PC-3 (cell line): ENCODE measurements around the gene HOXA10. TPM values are rescaled to one million over a fixed set of nuclear protein-coding genes. Genes with fewer than 3 reads are reported as not detected.

Experiments
- ATAC-seq: fragments of 200-7000 bp; cut with Tn5 transposase; 2 replicates; pipeline ENCODE4 v1.9.1; 2020; ENCODE audit warnings: mild to moderate bottlenecking, moderate library complexity
- BruUV-seq: library from RNA; stranded (reverse); fragments of 400-500 nt; replicated peaks from 2 replicates; lab custom pipeline; 2021; lab: Mats Ljungman, UMichigan
- CTCF ChIA-PET: fragments of 300-600 bp; sonication (Branson Sonifier 250); formaldehyde crosslinking; loops from one replicate; lab custom pipeline; 2022; ENCODE audit warnings: antibody characterized with exemption; lab: Charles Lee
- POLR2A ChIA-PET: fragments of 300-600 bp; sonication (Branson Sonifier 250); formaldehyde crosslinking; loops from one replicate; lab custom pipeline; 2022; ENCODE audit warnings: antibody characterized with exemption; ENCODE audit not compliant: unreplicated experiment; lab: Charles Lee
- DNase-seq: peaks from one replicate; pipeline ENCODE4 v3.0.0-alpha.2; 2015
- H2AFZ ChIP-seq: fragments of 300-600 bp; sonication (generic); 2 replicates; pipeline ENCODE4 v1.6.0; 2016; ENCODE audit warnings: antibody characterized with exemption, low read length
- H3F3A ChIP-seq: fragments of 300-600 bp; sonication (generic); one replicate; pipeline ENCODE4 v1.6.0; 2017; ENCODE audit warnings: antibody characterized with exemption, low read length, control low read depth, mild to moderate bottlenecking; ENCODE audit not compliant: unreplicated experiment
- H3K27ac ChIP-seq: fragments of 300-600 bp; sonication (generic); 2 replicates; pipeline ENCODE4 v1.5.1; 2016; ENCODE audit warnings: mild to moderate bottlenecking, low read length
- H3K27me3 ChIP-seq: fragments of 300-600 bp; sonication (generic); 2 replicates; pipeline ENCODE4 v1.6.1; 2016; ENCODE audit warnings: low read length, mixed read lengths
- H3K36me3 ChIP-seq: fragments of 300-600 bp; sonication (generic); 2 replicates; pipeline ENCODE4 v1.6.1; 2016; ENCODE audit warnings: low read depth, mixed run types, low read length, mixed read lengths
- H3K4me1 ChIP-seq: fragments of 300-600 bp; sonication (generic); 2 replicates; pipeline ENCODE4 v1.5.1; 2016; ENCODE audit warnings: low read length; ENCODE audit not compliant: insufficient read depth
- H3K4me2 ChIP-seq: fragments of 300-600 bp; sonication (generic); 2 replicates; pipeline ENCODE4 v1.6.0; 2016; ENCODE audit warnings: low read length
- H3K4me3 ChIP-seq: fragments of 300-600 bp; sonication (generic); 2 replicates; pipeline ENCODE4 v1.5.1; 2016; ENCODE audit warnings: mild to moderate bottlenecking, low read length, mixed read lengths
- H3K79me2 ChIP-seq: fragments of 300-600 bp; sonication (generic); 2 replicates; pipeline ENCODE4 v1.6.1; 2017; ENCODE audit warnings: low read length, mixed read lengths
- H3K9ac ChIP-seq: fragments of 300-600 bp; sonication (generic); 2 replicates; pipeline ENCODE4 v1.6.0; 2016; ENCODE audit warnings: mild to moderate bottlenecking, low read length
- H3K9me2 ChIP-seq: fragments of 300-600 bp; sonication (generic); replicated peaks from 2 replicates; pipeline ENCODE4 v1.6.1; 2016; ENCODE audit warnings: mixed run types, low read length, mixed read lengths
- H3K9me3 ChIP-seq: fragments of 300-600 bp; sonication (generic); 2 replicates; pipeline ENCODE4 v1.6.1; 2016; ENCODE audit warnings: low read length, mixed read lengths
- H4K20me1 ChIP-seq: fragments of 300-600 bp; sonication (generic); 2 replicates; pipeline ENCODE4 v1.6.1; 2016; ENCODE audit warnings: low read length, mixed read lengths
- EZH2 ChIP-seq: fragments of 300-600 bp; sonication (generic); IDR thresholded peaks from one replicate; pipeline ENCODE4 v1.6.1; 2017; ENCODE audit warnings: antibody characterized with exemption, mild to moderate bottlenecking, low read length; ENCODE audit not compliant: unreplicated experiment
- EZH2phosphoT487 ChIP-seq: fragments of 300-600 bp; sonication (generic); IDR thresholded peaks from 2 replicates; pipeline ENCODE4 v1.6.1; 2018; ENCODE audit warnings: mild to moderate bottlenecking, antibody characterized with exemption, low read length, borderline replicate concordance
- intact Hi-C: fragments of 100-400 bp; cut with micrococcal nuclease; formaldehyde crosslinking; loops from 2 replicates; pipeline ENCODE4 v1.9.0; 2023
- total RNA-seq: library from RNA; depleted of rRNA; stranded (reverse); fragments of >200 nt; gene quantifications from 2 replicates; pipeline ENCODE4 v1.2.3, GENCODE V29; 2014
- TF ChIP-seq, protein P1 (sequence below): fragments of 300-600 bp; sonication (generic); conservative IDR thresholded peaks from 2 replicates; pipeline ENCODE4 v1.5.1; 2017; ENCODE audit warnings: antibody characterized with exemption, low read depth, mild to moderate bottlenecking, low read length

The HOXA10 gene
- total RNA-seq, 1 experiment from 2014 or later: 46.1 TPM

DNA sequence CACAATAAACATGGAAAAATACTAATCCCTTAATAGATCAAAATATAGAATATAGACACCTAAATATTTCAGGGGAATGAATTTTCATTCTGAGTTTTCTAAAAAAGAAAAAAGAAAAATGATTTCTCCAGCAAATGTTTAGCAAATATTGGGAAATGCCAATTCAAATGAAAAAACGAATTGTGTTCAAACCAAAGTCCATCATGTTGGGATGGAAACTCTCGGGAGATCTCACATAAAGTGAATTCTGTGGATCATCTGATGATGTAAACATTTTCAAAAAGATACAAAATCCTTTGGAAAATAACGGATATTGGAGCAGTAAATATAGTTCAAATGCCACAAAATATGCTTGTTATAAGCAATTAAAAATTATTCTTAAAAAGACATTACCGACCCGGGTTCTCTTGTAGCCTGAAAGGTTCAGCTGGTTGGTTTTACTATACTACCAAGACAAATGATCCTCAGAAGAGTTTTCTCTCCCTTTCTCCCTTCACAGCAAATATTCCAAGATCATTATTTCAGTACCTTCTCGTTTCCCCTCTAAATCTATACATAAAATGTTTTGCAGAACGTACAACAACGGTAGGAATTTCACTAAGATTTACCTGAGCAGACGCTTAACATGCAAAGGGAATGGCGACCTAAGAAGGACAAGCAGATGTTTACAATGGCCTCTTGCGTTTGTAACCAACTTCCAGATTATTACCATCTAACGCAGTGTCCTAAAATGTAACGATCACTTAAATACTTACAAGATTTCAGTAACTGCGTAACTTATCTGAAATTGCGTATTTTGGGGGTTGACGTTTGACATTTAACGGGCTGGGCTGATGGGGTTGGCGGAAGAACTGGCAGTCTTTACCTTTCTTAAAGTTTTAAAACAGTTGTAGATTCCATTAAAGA is 23.3 kb upstream of the HOXA10 start:
- peak overlapping the region; percentile 91 for H3K4me3 ChIP-seq
- H3K36me3 ChIP-seq: 0 out of 2 replicates have a peak, but pooled peaks cover 6% of the 10 kb centered on the region
- no peaks in the 10 kb centered on the region for H3K9me3 ChIP-seq
- no peaks in the 10 kb centered on the region for H3K9me2 ChIP-seq
- TF ChIP-seq EZH2phosphoT487: no peak
- TF ChIP-seq, protein P1, sequence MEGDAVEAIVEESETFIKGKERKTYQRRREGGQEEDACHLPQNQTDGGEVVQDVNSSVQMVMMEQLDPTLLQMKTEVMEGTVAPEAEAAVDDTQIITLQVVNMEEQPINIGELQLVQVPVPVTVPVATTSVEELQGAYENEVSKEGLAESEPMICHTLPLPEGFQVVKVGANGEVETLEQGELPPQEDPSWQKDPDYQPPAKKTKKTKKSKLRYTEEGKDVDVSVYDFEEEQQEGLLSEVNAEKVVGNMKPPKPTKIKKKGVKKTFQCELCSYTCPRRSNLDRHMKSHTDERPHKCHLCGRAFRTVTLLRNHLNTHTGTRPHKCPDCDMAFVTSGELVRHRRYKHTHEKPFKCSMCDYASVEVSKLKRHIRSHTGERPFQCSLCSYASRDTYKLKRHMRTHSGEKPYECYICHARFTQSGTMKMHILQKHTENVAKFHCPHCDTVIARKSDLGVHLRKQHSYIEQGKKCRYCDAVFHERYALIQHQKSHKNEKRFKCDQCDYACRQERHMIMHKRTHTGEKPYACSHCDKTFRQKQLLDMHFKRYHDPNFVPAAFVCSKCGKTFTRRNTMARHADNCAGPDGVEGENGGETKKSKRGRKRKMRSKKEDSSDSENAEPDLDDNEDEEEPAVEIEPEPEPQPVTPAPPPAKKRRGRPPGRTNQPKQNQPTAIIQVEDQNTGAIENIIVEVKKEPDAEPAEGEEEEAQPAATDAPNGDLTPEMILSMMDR: no peak
- no peak for ATAC-seq
- ChIA-PET CTCF (no interaction called here), POLR2A (no interaction called here)
- peak overlapping the region; percentile 99 for H3K4me2 ChIP-seq
- H3K27ac ChIP-seq: peak overlapping the region; percentile 53
- no peaks in the 10 kb centered on the region for H3K27me3 ChIP-seq
- no peaks in the 10 kb centered on the region for H3F3A ChIP-seq
- H3K9ac ChIP-seq: peak overlapping the region; percentile 97
- peak; percentile 39 for DNase-seq
- peaks cover 12% of the 10 kb centered on the region; the same call in 1 of the 2 replicates for H4K20me1 ChIP-seq
- peaks cover 16% of the 10 kb centered on the region for H3K4me1 ChIP-seq
- H2AFZ ChIP-seq: no peak overlapping the region
- intact Hi-C loops: loop anchor here (2.0 to 5.0 kb wide), 5 partner anchors 379 to 895 kb away; partner anchors contain the start of genes HIBADH and TAX1BP1
- peaks cover 95% of the 10 kb centered on the region for H3K79me2 ChIP-seq
- BruUV-seq: TSS peak; percentile 41

DNA sequence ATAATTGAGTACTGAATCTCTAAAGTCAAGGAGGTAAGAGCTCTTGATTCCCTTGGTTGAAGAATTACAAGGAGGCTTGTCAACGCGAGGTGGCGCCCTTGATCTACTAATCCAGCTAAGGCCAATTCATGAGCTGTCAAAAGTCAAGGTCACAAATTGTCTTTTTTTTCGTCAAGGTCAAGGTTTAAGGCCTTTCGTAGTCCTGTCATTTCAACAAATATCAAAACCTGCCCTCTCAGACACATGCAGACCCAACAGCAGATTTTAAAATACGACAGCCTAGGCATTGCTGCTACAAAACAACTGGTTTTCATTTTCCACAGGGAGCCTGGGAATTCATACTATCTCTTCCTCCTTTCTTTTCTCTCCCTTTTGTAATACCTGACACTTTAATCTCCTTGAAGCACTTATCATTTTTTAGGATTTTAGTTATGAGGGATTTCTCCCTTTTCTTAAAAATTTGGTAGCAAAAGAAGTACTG is 22.2 kb upstream of the HOXA10 start:
- TF ChIP-seq EZH2: no peak
- TF ChIP-seq, protein P1: peak; percentile 91
- ChIA-PET POLR2A (interaction anchor here (0.6 kb wide), 5 partner anchors 20 to 841 kb away, joined by 3 to 7 read pairs (median 4); no protein-coding TSS in a partner anchor), CTCF (interaction anchor here (0.6 to 2.1 kb wide), 19 partner anchors 9 to 865 kb away, joined by 3 to 35 read pairs (median 4); partner anchors contain the start of gene TAX1BP1)
- DNase-seq: peak; percentile 89
- no TSS peak for BruUV-seq
- H3K79me2 ChIP-seq: peaks cover 95% of the 10 kb centered on the region
- no peaks in the 10 kb centered on the region for H3K9me3 ChIP-seq
- intact Hi-C loops: loop anchor here (1.0 to 5.0 kb wide), 9 partner anchors 380 to 896 kb away; partner anchors contain the start of genes HIBADH and TAX1BP1
- peak overlapping the region; percentile 21; the same call in 1 of the 2 replicates for H3K27ac ChIP-seq
- H3K9me2 ChIP-seq: no peaks in the 10 kb centered on the region
- peak overlapping the region; percentile 97 for H3K9ac ChIP-seq
- ATAC-seq: no peak
- peak overlapping the region; percentile 99 for H3K4me2 ChIP-seq
- H3K36me3 ChIP-seq: 0 out of 2 replicates have a peak, but pooled peaks cover 6% of the 10 kb centered on the region
- no peak overlapping the region for H2AFZ ChIP-seq
- H3K4me3 ChIP-seq: peak overlapping the region; percentile 91
- peaks cover 12% of the 10 kb centered on the region; the same call in 1 of the 2 replicates for H4K20me1 ChIP-seq
- peaks cover 14% of the 10 kb centered on the region for H3K4me1 ChIP-seq
- no peaks in the 10 kb centered on the region for H3K27me3 ChIP-seq
- H3F3A ChIP-seq: no peaks in the 10 kb centered on the region
